Karpas-422 (cell line): ENCODE measurements around the gene MED14. TPM values are rescaled to one million over a fixed set of nuclear protein-coding genes. Genes with fewer than 3 reads are reported as not detected.

Source experiments
- DNase-seq: peaks from one replicate; pipeline ENCODE4 v3.0.0-alpha.2; 2015
- H2AFZ ChIP-seq: fragments of 200-600 bp; sonication (generic); 2 replicates; pipeline ENCODE4 v1.6.1; 2014; ENCODE audit warnings: antibody characterized with exemption, low read length, mixed read lengths
- H3K27ac ChIP-seq: fragments of 200-600 bp; sonication (generic); 2 replicates; pipeline ENCODE4 v1.5.1; 2014; ENCODE audit warnings: mild to moderate bottlenecking, low read length, moderate library complexity
- H3K27me3 ChIP-seq: fragments of 200-600 bp; sonication (generic); 2 replicates; pipeline ENCODE4 v1.6.1; 2014; ENCODE audit warnings: low read length, mixed read lengths
- H3K36me3 ChIP-seq: fragments of 200-600 bp; sonication (generic); 2 replicates; pipeline ENCODE4 v1.6.1; 2014; ENCODE audit warnings: low read length, mixed read lengths; ENCODE audit not compliant: insufficient read depth
- H3K4me1 ChIP-seq: fragments of 200-600 bp; sonication (generic); 2 replicates; pipeline ENCODE4 v1.6.1; 2014; ENCODE audit warnings: mild to moderate bottlenecking, low read length, mixed read lengths
- H3K4me2 ChIP-seq: fragments of 200-600 bp; sonication (generic); 2 replicates; pipeline ENCODE4 v1.6.1; 2014; ENCODE audit warnings: low read length, low read depth, mild to moderate bottlenecking; ENCODE audit not compliant: poor library complexity, severe bottlenecking
- H3K4me3 ChIP-seq: fragments of 200-600 bp; sonication (generic); 2 replicates; pipeline ENCODE4 v1.5.1; 2014; ENCODE audit warnings: mild to moderate bottlenecking, antibody characterized with exemption, low read length, mixed read lengths
- H3K79me2 ChIP-seq: fragments of 200-600 bp; sonication (generic); 2 replicates; pipeline ENCODE4 v1.6.1; 2014; ENCODE audit warnings: mild to moderate bottlenecking, low read length, mixed read lengths
- H3K9ac ChIP-seq: fragments of 200-600 bp; sonication (generic); 2 replicates; pipeline ENCODE4 v1.6.0; 2014; ENCODE audit warnings: low read length
- H3K9me2 ChIP-seq: fragments of 200-600 bp; sonication (generic), shearing (Covaris generic); replicated peaks from 2 replicates; pipeline ENCODE4 v1.6.0; 2014; ENCODE audit warnings: mild to moderate bottlenecking, low read length, moderate library complexity; ENCODE audit not compliant: insufficient read depth
- H3K9me3 ChIP-seq: fragments of 300-700, 200-600 bp; sonication (generic); 2 replicates; pipeline ENCODE4 v1.6.1; 2014; ENCODE audit warnings: low read length, mixed read lengths
- H4K20me1 ChIP-seq: fragments of 200-600 bp; sonication (generic); 2 replicates; pipeline ENCODE4 v1.6.1; 2014; ENCODE audit warnings: mild to moderate bottlenecking, antibody characterized with exemption, low read length, low read depth; ENCODE audit not compliant: insufficient read depth
- total RNA-seq: library from RNA; depleted of rRNA; stranded (reverse); fragments of >200 nt; shearing (Covaris generic); gene quantifications from 2 replicates; pipeline ENCODE4 v1.2.3, GENCODE V29; 2014; ENCODE audit warnings: low replicate concordance

The MED14 gene
- total RNA-seq, 1 experiment from 2014 or later: 77.9 TPM

DNA sequence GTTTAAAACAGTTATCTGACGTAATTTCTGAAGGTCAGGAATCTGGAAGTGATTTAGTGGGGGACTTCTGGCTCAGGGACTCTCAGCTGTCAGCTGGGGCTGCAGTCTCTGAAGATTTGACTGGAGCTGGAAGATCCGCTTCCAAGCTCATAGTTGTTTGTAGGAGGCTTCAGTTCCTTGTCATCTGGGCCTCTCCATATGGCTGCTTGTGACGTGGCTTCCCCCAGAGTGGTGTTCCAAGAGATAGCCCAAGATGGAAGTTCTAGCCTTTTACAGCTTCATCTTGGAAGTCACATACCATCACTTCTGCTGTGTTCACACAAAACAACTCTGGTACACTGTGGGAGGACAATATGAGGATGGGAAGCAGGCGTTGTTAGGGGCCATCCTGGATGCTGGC is 110.0 kb downstream of the MED14 start:
- no peaks in the 10 kb centered on the region for H3K9me2 ChIP-seq

DNA sequence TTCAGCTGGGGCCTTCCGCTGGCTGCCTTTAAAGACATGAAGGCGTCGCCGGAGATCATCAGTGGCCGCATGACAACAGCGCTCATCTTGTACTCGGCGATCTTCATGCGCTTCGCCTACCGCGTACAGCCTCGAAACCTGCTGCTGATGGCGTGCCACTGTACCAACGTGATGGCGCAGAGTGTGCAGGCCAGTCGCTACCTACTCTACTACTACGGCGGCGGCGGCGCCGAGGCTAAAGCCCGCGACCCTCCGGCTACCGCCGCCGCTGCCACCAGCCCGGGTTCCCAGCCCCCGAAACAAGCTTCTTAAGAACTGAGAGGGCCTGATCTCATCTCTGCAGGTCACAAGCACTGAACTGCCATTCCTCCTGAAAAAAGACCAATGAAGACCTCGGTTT is 111.7 kb downstream of the MED14 start:
- H2AFZ ChIP-seq: no peak overlapping the region
- no peaks in the 10 kb centered on the region for H3K27me3 ChIP-seq
- H3K4me3 ChIP-seq: no peak overlapping the region
- no peaks in the 10 kb centered on the region for H3K4me1 ChIP-seq
- H3K4me2 ChIP-seq: no peak overlapping the region
- H3K36me3 ChIP-seq: peaks cover 3% of the 10 kb centered on the region
- no peak overlapping the region for H3K27ac ChIP-seq
- H3K9ac ChIP-seq: no peak overlapping the region
- 0 out of 2 replicates have a peak, but pooled peaks cover 4% of the 10 kb centered on the region for H4K20me1 ChIP-seq
- no peak for DNase-seq
- no peaks in the 10 kb centered on the region for H3K79me2 ChIP-seq
- no peaks in the 10 kb centered on the region for H3K9me3 ChIP-seq
- H3K9me2 ChIP-seq: no peaks in the 10 kb centered on the region

More for the DNA sequence above, 110.0 kb downstream of the MED14 start:
- Histone ChIP-seq H3K27me3 (no peaks in the 10 kb centered on the region), H3K9me3 (no peaks in the 10 kb centered on the region), H3K4me2 (no peak overlapping the region), H2AFZ (no peak overlapping the region), H3K27ac (no peak overlapping the region), H4K20me1 (0 out of 2 replicates have a peak, but pooled peaks cover 4% of the 10 kb centered on the region), H3K36me3 (peaks cover 3% of the 10 kb centered on the region), H3K4me1 (no peaks in the 10 kb centered on the region), H3K9ac (no peak overlapping the region), H3K4me3 (no peak overlapping the region), H3K79me2 (no peaks in the 10 kb centered on the region)
- no peak for DNase-seq

DNA sequence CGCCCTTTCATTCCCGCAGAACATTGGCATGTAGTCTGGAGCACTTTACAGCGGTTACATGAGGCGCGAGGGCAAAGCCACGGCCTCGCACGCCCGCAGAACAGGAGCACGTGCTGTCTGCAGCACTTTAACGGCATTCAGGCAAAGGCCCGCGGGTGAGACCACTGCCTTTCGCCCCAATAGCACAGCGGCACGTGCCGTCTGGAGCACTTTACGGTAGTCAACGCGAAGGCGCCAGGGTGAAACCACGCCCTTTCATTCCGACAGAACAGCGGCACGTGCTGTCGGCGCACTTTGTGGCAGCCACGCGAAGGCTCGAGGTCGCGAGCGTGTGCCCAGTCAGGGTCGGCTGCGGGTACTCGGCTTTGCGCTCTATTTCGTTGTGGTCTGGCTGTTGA is 112.2 kb downstream of the MED14 start, which contains the start of gene MPC1L:
MPC1L (plus strand) TSS at position 290 of the 398 bp plus-strand sequence. CDS start 138 bp downstream, outside the sequence.
- no peaks in the 10 kb centered on the region for H3K27me3 ChIP-seq
- H3K4me2 ChIP-seq: no peak within 1 kb of the TSS
- H3K4me1 ChIP-seq: no peaks in the 10 kb centered on the region
- no peak within 1 kb of the TSS for H3K4me3 ChIP-seq
- DNase-seq: no peak
- H2AFZ ChIP-seq: no peak within 1 kb of the TSS
- 0 out of 2 replicates have a peak, but pooled peaks cover 4% of the 10 kb centered on the region for H4K20me1 ChIP-seq
- H3K9me3 ChIP-seq: no peaks in the 10 kb centered on the region
- no peak within 1 kb of the TSS for H3K9ac ChIP-seq
- no peaks in the 10 kb centered on the region for H3K79me2 ChIP-seq
- H3K27ac ChIP-seq: no peak within 1 kb of the TSS
- no peaks in the 10 kb centered on the region for H3K9me2 ChIP-seq
- peaks cover under 1% of the 10 kb centered on the region; the same call in 1 of the 2 replicates for H3K36me3 ChIP-seq

DNA sequence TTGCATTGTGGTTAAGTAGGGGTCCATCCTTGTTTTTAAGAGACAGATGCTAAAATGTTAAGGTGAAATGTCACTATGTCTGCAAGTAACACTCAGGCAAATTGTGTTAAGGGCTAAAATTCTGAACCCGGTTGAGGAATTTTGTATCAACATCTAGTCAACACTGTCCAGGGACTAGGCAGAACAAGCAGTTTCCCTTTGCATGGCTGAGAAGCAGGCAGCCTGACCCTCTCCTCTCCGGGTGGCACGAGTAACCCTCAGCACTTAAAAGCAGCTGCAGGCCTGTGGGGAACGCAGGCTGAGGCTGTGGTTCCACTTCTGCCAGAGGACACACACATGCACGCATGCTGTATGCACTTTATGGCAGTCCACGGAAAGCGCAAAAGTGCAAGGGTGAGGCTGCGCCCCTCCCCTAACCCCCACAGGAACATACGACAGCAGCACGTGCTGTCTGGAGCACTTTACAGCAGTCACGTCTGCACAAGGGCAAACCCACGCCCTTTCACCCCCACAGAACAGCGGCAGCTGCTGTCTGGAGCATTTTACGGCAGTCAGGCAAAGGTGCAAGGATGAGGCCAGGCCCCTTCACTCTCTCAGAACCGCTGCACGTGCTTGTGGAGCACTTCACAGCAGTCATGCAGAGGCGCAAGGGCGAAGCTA is 112.7 kb downstream of the MED14 start:
- Histone ChIP-seq H3K27me3 (no peaks in the 10 kb centered on the region), H3K4me3 (no peak overlapping the region), H3K27ac (no peak overlapping the region), H3K36me3 (no peaks in the 10 kb centered on the region), H3K9me2 (no peaks in the 10 kb centered on the region), H3K4me1 (no peaks in the 10 kb centered on the region), H3K9ac (no peak overlapping the region), H3K4me2 (no peak overlapping the region), H3K79me2 (no peaks in the 10 kb centered on the region), H3K9me3 (no peaks in the 10 kb centered on the region), H4K20me1 (0 out of 2 replicates have a peak, but pooled peaks cover 2% of the 10 kb centered on the region), H2AFZ (no peak overlapping the region)
- DNase-seq: no peak

DNA sequence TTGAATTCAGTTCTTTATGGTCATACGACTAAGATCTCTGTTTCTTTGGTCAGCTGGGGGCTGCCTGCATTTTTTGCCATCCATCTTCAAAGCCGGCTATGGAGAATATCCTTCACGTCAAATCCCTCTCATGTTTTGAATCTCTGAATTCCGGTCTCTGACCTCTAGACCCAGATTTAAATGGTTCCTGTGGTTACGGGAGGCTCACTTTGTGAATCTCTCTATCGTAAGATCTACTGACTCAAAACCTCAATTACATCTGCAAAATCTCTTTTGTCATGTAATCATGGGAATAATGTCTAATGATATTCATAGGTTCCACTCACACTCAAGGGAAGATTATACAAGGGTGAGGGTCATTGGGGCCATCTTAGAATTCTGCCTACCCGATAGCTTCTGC is 117.8 kb downstream of the MED14 start:
- no peak for DNase-seq
- H4K20me1 ChIP-seq: no peaks in the 10 kb centered on the region
- no peaks in the 10 kb centered on the region for H3K36me3 ChIP-seq
- no peaks in the 10 kb centered on the region for H3K9me2 ChIP-seq
- no peaks in the 10 kb centered on the region for H3K4me1 ChIP-seq
- no peak overlapping the region for H3K4me2 ChIP-seq
- no peak overlapping the region for H2AFZ ChIP-seq
- H3K9ac ChIP-seq: no peak overlapping the region
- H3K27me3 ChIP-seq: no peaks in the 10 kb centered on the region
- H3K4me3 ChIP-seq: no peak overlapping the region
- H3K79me2 ChIP-seq: no peaks in the 10 kb centered on the region
- H3K9me3 ChIP-seq: no peaks in the 10 kb centered on the region
- no peak overlapping the region for H3K27ac ChIP-seq

DNA sequence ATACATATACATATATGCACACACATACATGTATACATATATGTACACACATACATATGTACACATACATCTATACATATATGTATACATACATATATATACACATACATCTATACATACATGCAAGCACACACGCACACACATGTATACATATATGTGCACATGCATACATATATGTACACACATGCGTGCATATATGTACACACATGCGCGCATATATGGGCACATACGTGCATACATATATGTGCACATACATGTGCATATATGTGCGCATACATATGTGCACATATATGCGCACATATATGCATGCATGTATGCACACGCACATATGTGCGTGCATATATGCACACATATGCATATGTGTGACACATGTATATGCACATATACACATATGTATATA is 119.4 kb downstream of the MED14 start:
- no peak overlapping the region for H3K4me3 ChIP-seq

DNA sequence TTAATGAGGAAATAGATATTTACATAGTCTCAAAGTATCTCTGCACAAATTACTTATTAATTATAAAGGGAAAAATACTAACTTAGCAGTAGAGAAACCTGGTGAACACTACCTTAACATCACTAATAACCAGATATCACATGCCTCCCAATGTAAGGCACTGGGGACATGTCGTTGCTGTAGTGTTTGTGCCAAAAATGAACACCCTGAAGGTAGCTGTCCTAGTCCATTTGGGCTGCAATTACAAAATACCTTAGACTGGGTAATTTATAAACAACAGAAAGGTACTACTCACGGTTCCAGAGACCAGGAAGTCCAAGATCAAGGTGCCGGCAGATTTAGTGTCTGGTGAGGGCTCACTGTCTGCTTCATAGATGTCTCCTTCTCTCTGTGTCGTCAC is 122.8 kb downstream of the MED14 start:
- Histone ChIP-seq H3K27ac (no peak overlapping the region), H3K9ac (no peak overlapping the region), H3K9me3 (no peaks in the 10 kb centered on the region), H3K9me2 (no peaks in the 10 kb centered on the region), H3K36me3 (no peaks in the 10 kb centered on the region), H2AFZ (no peak overlapping the region), H3K79me2 (no peaks in the 10 kb centered on the region), H4K20me1 (no peaks in the 10 kb centered on the region), H3K4me1 (no peaks in the 10 kb centered on the region), H3K4me3 (no peak overlapping the region), H3K27me3 (no peaks in the 10 kb centered on the region), H3K4me2 (no peak overlapping the region)
- DNase-seq: no peak

More for the DNA sequence above, 119.4 kb downstream of the MED14 start:
- Histone ChIP-seq H3K9me3 (no peaks in the 10 kb centered on the region), H2AFZ (no peak overlapping the region), H3K4me2 (no peak overlapping the region), H3K36me3 (no peaks in the 10 kb centered on the region), H3K79me2 (no peaks in the 10 kb centered on the region), H3K27me3 (no peaks in the 10 kb centered on the region), H3K9ac (no peak overlapping the region), H3K4me1 (no peaks in the 10 kb centered on the region), H3K27ac (no peak overlapping the region), H4K20me1 (no peaks in the 10 kb centered on the region), H3K9me2 (no peaks in the 10 kb centered on the region)
- no peak for DNase-seq

DNA sequence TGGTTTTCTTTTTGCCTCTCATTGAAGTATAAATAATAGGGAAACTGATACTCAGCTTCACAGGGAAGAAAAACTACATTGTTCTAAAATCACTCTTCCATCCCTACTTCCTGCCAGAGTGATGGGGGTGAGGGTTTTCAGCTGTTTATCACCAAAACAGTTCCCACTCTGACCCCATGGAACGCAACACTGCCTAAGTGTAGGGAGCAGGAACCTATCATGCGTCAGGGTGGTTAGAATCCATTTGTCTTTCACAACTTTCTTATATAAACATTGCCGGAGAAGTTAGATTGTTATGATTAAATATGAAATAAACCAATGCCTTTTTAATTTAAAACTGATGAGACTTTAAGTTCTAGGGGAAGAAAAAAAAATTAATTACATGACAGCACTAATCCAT is 128.0 kb downstream of the MED14 start:
- H4K20me1 ChIP-seq: no peaks in the 10 kb centered on the region
- no peak overlapping the region for H2AFZ ChIP-seq
- H3K4me3 ChIP-seq: no peak overlapping the region

More for the DNA sequence above, 128.0 kb downstream of the MED14 start:
- Histone ChIP-seq H3K27ac (no peak overlapping the region), H3K4me2 (no peak overlapping the region), H3K9me2 (no peaks in the 10 kb centered on the region), H3K79me2 (no peaks in the 10 kb centered on the region), H3K9ac (no peak overlapping the region), H3K4me1 (no peaks in the 10 kb centered on the region), H3K36me3 (no peaks in the 10 kb centered on the region), H3K27me3 (no peaks in the 10 kb centered on the region), H3K9me3 (no peaks in the 10 kb centered on the region)
- DNase-seq: no peak
